ENCODE data around the gene UQCRC2. TPM values are rescaled to one million over a fixed set of nuclear protein-coding genes. Genes with fewer than 3 reads are reported as not detected.
"Not testable (repeated sequence)": the region's sequence is repeated elsewhere in the genome, so short reads cannot be mapped to it uniquely, and the experiment has no call there.

The UQCRC2 gene
- total RNA-seq, 4 donors from 2014 or later: 95.1 to 110 (median 110) TPM

DNA sequence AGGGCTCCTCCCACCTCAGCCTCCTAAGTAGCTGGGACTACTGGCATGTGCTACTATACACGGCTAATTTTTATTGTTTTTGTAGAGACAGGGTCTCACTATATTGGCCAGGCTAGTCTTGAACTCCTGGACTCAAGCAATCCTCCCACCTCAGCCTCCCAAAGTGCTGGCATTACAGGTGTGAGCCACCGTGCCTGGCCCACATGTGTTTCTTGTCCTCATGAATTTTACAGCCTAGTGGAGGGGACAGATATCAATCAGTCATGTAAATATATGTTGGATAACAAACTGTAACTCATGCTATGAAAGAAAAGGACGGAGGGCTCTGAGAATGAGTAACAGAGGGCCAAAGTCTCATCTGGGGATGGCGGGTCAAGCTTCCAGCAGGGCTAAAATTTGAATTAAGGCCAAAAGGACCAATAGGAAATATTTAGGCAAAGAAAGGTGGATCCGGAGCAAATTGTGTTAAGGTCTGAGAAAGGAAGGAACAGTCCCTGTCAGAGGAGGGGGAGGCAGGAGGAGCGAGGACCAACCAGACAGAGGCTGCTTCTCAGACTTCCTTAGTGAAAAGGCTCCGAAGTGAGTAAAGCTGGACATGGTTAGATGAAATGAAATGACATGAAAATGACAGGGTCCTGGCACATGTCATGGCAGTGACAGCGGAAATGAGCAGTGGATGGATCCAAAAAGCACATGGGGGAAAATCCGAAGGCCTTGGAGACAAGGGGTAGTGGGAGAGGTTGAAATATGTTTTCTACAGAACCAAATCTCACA, 43.9 kb downstream of the UQCRC2 start:
- no peaks in the 10 kb centered on the region for H3K9me3 ChIP-seq
- no peaks in the 10 kb centered on the region for H3K27me3 ChIP-seq
- no peak overlapping the region for H3K4me3 ChIP-seq
- 81 to 85% methylated on average over 9 of the region's 9 CpGs for WGBS, 2 donors
- DNase-seq (ENCODE audit: low spot score in 2 of 2): no peak
- H3K27ac ChIP-seq: peak overlapping the region in 1 of 4 donors; percentile 0
- peaks cover 0 to 15% (median 2%) of the 10 kb centered on the region in 4 donors for H3K4me1 ChIP-seq
- TF ChIP-seq EP300 (IDR thresholded peaks at IDR 0.05) (no peak), POLR2A (IDR thresholded peaks at IDR 0.05) (no peak)
- TF ChIP-seq, protein P1, sequence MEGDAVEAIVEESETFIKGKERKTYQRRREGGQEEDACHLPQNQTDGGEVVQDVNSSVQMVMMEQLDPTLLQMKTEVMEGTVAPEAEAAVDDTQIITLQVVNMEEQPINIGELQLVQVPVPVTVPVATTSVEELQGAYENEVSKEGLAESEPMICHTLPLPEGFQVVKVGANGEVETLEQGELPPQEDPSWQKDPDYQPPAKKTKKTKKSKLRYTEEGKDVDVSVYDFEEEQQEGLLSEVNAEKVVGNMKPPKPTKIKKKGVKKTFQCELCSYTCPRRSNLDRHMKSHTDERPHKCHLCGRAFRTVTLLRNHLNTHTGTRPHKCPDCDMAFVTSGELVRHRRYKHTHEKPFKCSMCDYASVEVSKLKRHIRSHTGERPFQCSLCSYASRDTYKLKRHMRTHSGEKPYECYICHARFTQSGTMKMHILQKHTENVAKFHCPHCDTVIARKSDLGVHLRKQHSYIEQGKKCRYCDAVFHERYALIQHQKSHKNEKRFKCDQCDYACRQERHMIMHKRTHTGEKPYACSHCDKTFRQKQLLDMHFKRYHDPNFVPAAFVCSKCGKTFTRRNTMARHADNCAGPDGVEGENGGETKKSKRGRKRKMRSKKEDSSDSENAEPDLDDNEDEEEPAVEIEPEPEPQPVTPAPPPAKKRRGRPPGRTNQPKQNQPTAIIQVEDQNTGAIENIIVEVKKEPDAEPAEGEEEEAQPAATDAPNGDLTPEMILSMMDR (IDR thresholded peaks at IDR 0.05): no peak
- no peaks in the 10 kb centered on the region for H3K36me3 ChIP-seq

- Histone ChIP-seq H3K9me3 (no peaks in the 10 kb centered on the region), H3K4me3 (no peak overlapping the region), H3K27me3 (no peaks in the 10 kb centered on the region), H3K36me3 (no peaks in the 10 kb centered on the region), H3K4me1 (peaks cover 0 to 15% (median 2%) of the 10 kb centered on the region in 4 donors), H3K27ac (peak overlapping the region in 1 of 4 donors; percentile 0)
- DNase-seq (ENCODE audit: low spot score in 2 of 2): no peak
- 82 to 84% methylated on average over 7 of the region's 7 CpGs for WGBS, 2 donors
- TF ChIP-seq, protein P1 (IDR thresholded peaks at IDR 0.05): no peak
Measured at GRCh38 chr16:21997697-21998480, 44.7 kb downstream of the UQCRC2 start.

GRCh38 chr16:22001591-22001990, 48.4 kb downstream of the UQCRC2 start:
- TF ChIP-seq POLR2A (IDR thresholded peaks at IDR 0.05): no peak
- TF ChIP-seq, protein P1 (IDR thresholded peaks at IDR 0.05): no peak
- no peak for TF ChIP-seq EP300 (IDR thresholded peaks at IDR 0.05)
- Histone ChIP-seq H3K4me3 (no peak overlapping the region), H3K9me3 (no peaks in the 10 kb centered on the region), H3K4me1 (peaks cover 0 to 15% (median 2%) of the 10 kb centered on the region in 4 donors), H3K27ac (no peak overlapping the region), H3K36me3 (no peaks in the 10 kb centered on the region), H3K27me3 (no peaks in the 10 kb centered on the region)
- 52 to 74% methylated on average over 1 of the region's 1 CpG for WGBS, 2 donors
- no peak for DNase-seq (ENCODE audit: low spot score in 2 of 2)

GRCh38 chr16:22002047-22002446, 48.9 kb downstream of the UQCRC2 start:
- not testable (repeated sequence) for H3K27me3 ChIP-seq; H3K4me3 ChIP-seq; H3K9me3 ChIP-seq; DNase-seq (ENCODE audit: low spot score in 2 of 2); H3K36me3 ChIP-seq; H3K27ac ChIP-seq
- H3K4me1 ChIP-seq: peaks cover 0 to 18% (median 3%) of the 10 kb centered on the region in 4 donors
- 96% methylated on average over 1 of the region's 1 CpG for WGBS, 2 donors

- DNase-seq (ENCODE audit: low spot score in 2 of 2): no peak
- H3K36me3 ChIP-seq: no peaks in the 10 kb centered on the region
- TF ChIP-seq POLR2A (IDR thresholded peaks at IDR 0.05) (no peak), EP300 (IDR thresholded peaks at IDR 0.05) (no peak)
- TF ChIP-seq, protein P1 (IDR thresholded peaks at IDR 0.05): no peak
- peaks cover 0 to 22% (median 7%) of the 10 kb centered on the region in 4 donors for H3K4me1 ChIP-seq
- WGBS, 2 donors: 76 to 82% methylated on average over 4 of the region's 4 CpGs
- H3K27me3 ChIP-seq: no peaks in the 10 kb centered on the region
- no peaks in the 10 kb centered on the region for H3K9me3 ChIP-seq
- H3K27ac ChIP-seq: no peak overlapping the region
- no peak overlapping the region for H3K4me3 ChIP-seq
Measured at GRCh38 chr16:22003195-22003594, 50.0 kb downstream of the UQCRC2 start.
